Measurements from ENCODE around the gene DNLZ. TPM values are rescaled to one million over a fixed set of nuclear protein-coding genes. Genes with fewer than 3 reads are reported as not detected.

Gene DNLZ
- total and polyA plus RNA-seq, 9 of the 15 experiments (the other 6 are each of a cell fraction or from before 2014, with no cell fraction given), result 0.17 to 44.6 (median 3.4) TPM

DNA sequence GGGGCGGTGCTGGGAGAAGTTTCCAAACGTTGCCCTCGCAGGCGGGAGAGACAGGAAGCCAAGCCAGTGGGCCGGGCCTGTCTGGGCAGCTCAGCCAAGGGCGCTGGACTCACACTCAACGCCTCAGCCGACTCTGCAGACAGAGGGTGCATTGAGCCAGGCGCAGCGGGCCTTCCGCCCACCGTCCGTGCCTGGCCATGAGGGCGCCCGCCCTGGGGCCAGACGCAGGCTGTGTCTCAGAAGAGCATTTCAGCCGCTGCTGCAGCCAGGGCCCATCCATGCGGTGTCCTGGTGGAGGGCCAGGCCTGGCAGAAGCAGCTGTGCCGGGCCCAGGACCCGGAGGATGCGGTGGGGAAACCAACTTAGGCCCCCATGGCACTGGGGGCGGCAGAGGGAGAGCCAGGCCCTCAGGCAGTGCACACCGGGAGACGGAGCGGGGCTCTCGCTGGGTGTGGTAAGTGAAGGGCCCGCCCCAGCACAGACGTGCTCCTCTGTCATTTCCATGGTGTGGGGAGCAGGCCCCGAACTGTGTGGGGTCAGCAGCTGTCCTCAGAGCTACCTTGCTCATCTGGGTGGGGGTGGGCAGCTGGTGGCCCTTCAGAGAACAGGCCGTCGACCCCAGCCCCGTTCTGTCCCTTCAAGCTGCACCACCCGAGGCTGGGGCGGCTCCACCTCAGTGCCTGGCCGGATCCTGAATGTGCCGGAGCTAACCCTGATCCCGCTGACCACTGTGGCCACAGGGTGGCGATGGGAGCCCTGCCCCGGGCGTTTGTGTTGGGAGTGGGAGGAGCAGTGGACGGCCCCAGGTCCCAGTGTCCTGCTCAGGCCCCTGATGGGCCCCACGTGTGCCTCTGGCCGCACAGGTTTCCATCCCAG is 18.0 kb downstream of the DNLZ start (continued):
- TF ChIP-seq, protein P1, sequence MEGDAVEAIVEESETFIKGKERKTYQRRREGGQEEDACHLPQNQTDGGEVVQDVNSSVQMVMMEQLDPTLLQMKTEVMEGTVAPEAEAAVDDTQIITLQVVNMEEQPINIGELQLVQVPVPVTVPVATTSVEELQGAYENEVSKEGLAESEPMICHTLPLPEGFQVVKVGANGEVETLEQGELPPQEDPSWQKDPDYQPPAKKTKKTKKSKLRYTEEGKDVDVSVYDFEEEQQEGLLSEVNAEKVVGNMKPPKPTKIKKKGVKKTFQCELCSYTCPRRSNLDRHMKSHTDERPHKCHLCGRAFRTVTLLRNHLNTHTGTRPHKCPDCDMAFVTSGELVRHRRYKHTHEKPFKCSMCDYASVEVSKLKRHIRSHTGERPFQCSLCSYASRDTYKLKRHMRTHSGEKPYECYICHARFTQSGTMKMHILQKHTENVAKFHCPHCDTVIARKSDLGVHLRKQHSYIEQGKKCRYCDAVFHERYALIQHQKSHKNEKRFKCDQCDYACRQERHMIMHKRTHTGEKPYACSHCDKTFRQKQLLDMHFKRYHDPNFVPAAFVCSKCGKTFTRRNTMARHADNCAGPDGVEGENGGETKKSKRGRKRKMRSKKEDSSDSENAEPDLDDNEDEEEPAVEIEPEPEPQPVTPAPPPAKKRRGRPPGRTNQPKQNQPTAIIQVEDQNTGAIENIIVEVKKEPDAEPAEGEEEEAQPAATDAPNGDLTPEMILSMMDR (IDR thresholded peaks at IDR 0.05 in 2 of 3, conservative IDR thresholded peaks at IDR 0.05 in 1 of 3; ENCODE audit: insufficient read depth in 2 of 3, low read depth in 1 of 3, low read length in 3 of 3), result peak; percentile 77 to 79 (median 79)
- TF ChIP-seq ESRRB (CRISPR knock-in tag; IDR thresholded peaks at IDR 0.05; ENCODE audit: borderline replicate concordance) (no peak), GATAD2B (IDR thresholded peaks at IDR 0.05; ENCODE audit: borderline replicate concordance) (peak; percentile 54; the same call in 1 of the 2 replicates), MBD2 (IDR thresholded peaks at IDR 0.05; ENCODE audit: borderline replicate concordance, low read depth) (peak; percentile 46; the same call in 1 of the 2 replicates), ESRRA (IDR thresholded peaks at IDR 0.05; ENCODE audit: borderline replicate concordance, low read depth) (0 out of 2 replicates have a peak, but pooled peaks have one; percentile 18), CBX3 (IDR thresholded peaks at IDR 0.05; ENCODE audit: borderline replicate concordance in 1 of 2, low read length in 2 of 2) (no peak), MCM3 (IDR thresholded peaks at IDR 0.05) (no peak), MAZ (CRISPR knock-in tag; conservative IDR thresholded peaks at IDR 0.05 in 1 of 2, IDR thresholded peaks at IDR 0.05 in 1 of 2) (peak in 1 of 2 experiments; percentile 77; a peak in 2 of 4 replicates), SP1 (CRISPR knock-in tag; IDR thresholded peaks at IDR 0.05) (peak; percentile 66), YY1 (IDR thresholded peaks at IDR 0.05; ENCODE audit: borderline replicate concordance in 1 of 3, control insufficient read depth in 1 of 3, extremely low read depth in 1 of 3, insufficient read depth in 3 of 3, insufficient read length in 1 of 3, insufficient replicate concordance in 2 of 3, low read depth in 1 of 3, low read length in 2 of 3) (no peak), STAT5B (CRISPR knock-in tag; IDR thresholded peaks at IDR 0.05) (no peak), CREM (IDR thresholded peaks at IDR 0.05; ENCODE audit: low read depth) (peak; percentile 39; the same call in 1 of the 2 replicates), SAFB (IDR thresholded peaks at IDR 0.05; ENCODE audit: borderline replicate concordance, low read depth, low read length) (peak; percentile 88)
- TF ChIP-seq, protein P2, sequence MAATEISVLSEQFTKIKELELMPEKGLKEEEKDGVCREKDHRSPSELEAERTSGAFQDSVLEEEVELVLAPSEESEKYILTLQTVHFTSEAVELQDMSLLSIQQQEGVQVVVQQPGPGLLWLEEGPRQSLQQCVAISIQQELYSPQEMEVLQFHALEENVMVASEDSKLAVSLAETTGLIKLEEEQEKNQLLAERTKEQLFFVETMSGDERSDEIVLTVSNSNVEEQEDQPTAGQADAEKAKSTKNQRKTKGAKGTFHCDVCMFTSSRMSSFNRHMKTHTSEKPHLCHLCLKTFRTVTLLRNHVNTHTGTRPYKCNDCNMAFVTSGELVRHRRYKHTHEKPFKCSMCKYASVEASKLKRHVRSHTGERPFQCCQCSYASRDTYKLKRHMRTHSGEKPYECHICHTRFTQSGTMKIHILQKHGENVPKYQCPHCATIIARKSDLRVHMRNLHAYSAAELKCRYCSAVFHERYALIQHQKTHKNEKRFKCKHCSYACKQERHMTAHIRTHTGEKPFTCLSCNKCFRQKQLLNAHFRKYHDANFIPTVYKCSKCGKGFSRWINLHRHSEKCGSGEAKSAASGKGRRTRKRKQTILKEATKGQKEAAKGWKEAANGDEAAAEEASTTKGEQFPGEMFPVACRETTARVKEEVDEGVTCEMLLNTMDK (IDR thresholded peaks at IDR 0.05; ENCODE audit: borderline replicate concordance, insufficient read depth, low read depth, low read length, poor library complexity, severe bottlenecking), result peak; percentile 43
- TF ChIP-seq, protein P3, sequence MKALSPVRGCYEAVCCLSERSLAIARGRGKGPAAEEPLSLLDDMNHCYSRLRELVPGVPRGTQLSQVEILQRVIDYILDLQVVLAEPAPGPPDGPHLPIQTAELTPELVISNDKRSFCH (CRISPR knock-in tag; IDR thresholded peaks at IDR 0.05), result no peak
- TF ChIP-seq, protein P3 (tag; IDR thresholded peaks at IDR 0.05), result 0 out of 2 replicates have a peak, but pooled peaks have one; percentile 12
- TF ChIP-seq, protein P4, sequence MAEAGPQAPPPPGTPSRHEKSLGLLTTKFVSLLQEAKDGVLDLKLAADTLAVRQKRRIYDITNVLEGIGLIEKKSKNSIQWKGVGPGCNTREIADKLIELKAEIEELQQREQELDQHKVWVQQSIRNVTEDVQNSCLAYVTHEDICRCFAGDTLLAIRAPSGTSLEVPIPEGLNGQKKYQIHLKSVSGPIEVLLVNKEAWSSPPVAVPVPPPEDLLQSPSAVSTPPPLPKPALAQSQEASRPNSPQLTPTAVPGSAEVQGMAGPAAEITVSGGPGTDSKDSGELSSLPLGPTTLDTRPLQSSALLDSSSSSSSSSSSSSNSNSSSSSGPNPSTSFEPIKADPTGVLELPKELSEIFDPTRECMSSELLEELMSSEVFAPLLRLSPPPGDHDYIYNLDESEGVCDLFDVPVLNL (CRISPR knock-in tag; IDR thresholded peaks at IDR 0.05; ENCODE audit: low read depth), result no peak
- TF ChIP-seq, protein P5, sequence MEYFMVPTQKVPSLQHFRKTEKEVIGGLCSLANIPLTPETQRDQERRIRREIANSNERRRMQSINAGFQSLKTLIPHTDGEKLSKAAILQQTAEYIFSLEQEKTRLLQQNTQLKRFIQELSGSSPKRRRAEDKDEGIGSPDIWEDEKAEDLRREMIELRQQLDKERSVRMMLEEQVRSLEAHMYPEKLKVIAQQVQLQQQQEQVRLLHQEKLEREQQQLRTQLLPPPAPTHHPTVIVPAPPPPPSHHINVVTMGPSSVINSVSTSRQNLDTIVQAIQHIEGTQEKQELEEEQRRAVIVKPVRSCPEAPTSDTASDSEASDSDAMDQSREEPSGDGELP (CRISPR knock-in tag; IDR thresholded peaks at IDR 0.05; ENCODE audit: borderline replicate concordance), result peak; percentile 13; the same call in 1 of the 2 replicates

Data from K562 (cell line).